Sigmoid colon (tissue), 7 donors: Measurements from ENCODE around the gene FAM236A. TPM values are rescaled to one million over a fixed set of nuclear protein-coding genes. Genes with fewer than 3 reads are reported as not detected.
"Not testable (repeated sequence)": the region's sequence is repeated elsewhere in the genome, so short reads cannot be mapped to it uniquely, and the experiment has no call there.

Experiments used
- DNase-seq: peaks from one replicate; pipeline ENCODE4 v3.0.0-alpha.2; 2019
- H3K27ac ChIP-seq, 4 donors: fragments of 200-600 bp; sonication (generic); one replicate each; pipeline ENCODE4 v1.5.1; 2016 to 2019; ENCODE audit warnings: mild to moderate bottlenecking in 1 of 4
- H3K27me3 ChIP-seq, 3 donors: fragments of 200-600 bp; sonication (generic); one replicate each; pipeline ENCODE4 v1.5.1; 2019; ENCODE audit warnings: mild to moderate bottlenecking in 1 of 3
- H3K36me3 ChIP-seq, 4 donors: fragments of 200-600 bp; sonication (generic); one replicate each; pipeline ENCODE4 v1.5.1; 2016 to 2019
- H3K4me1 ChIP-seq, 4 donors: fragments of 200-600 bp; sonication (generic); one replicate each; pipeline ENCODE4 v1.5.1; 2017 to 2019
- H3K4me3 ChIP-seq, 4 donors: fragments of 200-600 bp; sonication (generic); one replicate each; pipeline ENCODE4 v1.5.1; 2017 to 2019; ENCODE audit warnings: mild to moderate bottlenecking in 2 of 4, moderate library complexity in 1 of 4
- H3K9me3 ChIP-seq, 4 donors: fragments of 200-600 bp in 3 of 4; sonication (generic) in 3 of 4; one replicate each; pipeline versions ENCODE4 v1.5.1 to v1.6.1; 2013 to 2019
- WGBS, 2 donors: extraction: QIAGEN DNeasy Blood & Tissue Kit; methylation state at CpG; one replicate each; pipeline ENCODE4 v1.1.7; 2013; 5-methylcytosine and 5-hydroxymethylcytosine counted together
- intact Hi-C: fragments of 100-400 bp; cut with DNase I; formaldehyde crosslinking; loops from one replicate; pipeline ENCODE4 v1.15.1; 2023
- polyA plus RNA-seq, 3 donors: library from polyadenylated mRNA; stranded (reverse); fragments of 200-250 nt; gene quantifications; one replicate each; pipeline ENCODE4 v1.2.3, GENCODE V29; 2013
- total RNA-seq, 4 donors: library from RNA; depleted of rRNA; stranded (reverse); fragments of >200 nt; gene quantifications; one replicate each; pipeline ENCODE4 v1.1.0, GENCODE V29; 2016
- donor health status: healthy with polysubstance abuse.
- donor health status: Bipolar disorder and iron deficiency.
- donor health status: healthy.

Gene FAM236A
- total RNA-seq: not detected
- not detected for polyA plus RNA-seq

GRCh38 chrX:72937906-72938305 is at the start of gene FAM236A:
Gene FAM236A (plus strand): TSS chrX:72938206. CDS start chrX:72938263, 57 bp downstream.
- WGBS, 2 donors: no CpG with 5 or more reads among the region's 15 CpGs
- H3K4me3 ChIP-seq, DNase-seq, H3K27me3 ChIP-seq, H3K9me3 ChIP-seq, H3K27ac ChIP-seq, H3K36me3 ChIP-seq, intact Hi-C loops, H3K4me1 ChIP-seq: not testable (repeated sequence)

- H3K27me3 ChIP-seq, H3K9me3 ChIP-seq, H3K4me3 ChIP-seq, H3K36me3 ChIP-seq, H3K27ac ChIP-seq, H3K4me1 ChIP-seq, intact Hi-C loops, DNase-seq: not testable (repeated sequence)
- no CpG with 5 or more reads among the region's 14 CpGs for WGBS, 2 donors
Measured at GRCh38 chrX:72889740-72890139, 48.3 kb upstream of the FAM236A start.

- H3K9me3 ChIP-seq, H3K4me1 ChIP-seq, H3K4me3 ChIP-seq, DNase-seq, H3K27ac ChIP-seq, intact Hi-C loops, H3K27me3 ChIP-seq, H3K36me3 ChIP-seq: not testable (repeated sequence)
- WGBS, 2 donors: no CpG with 5 or more reads among the region's 13 CpGs
Measured at GRCh38 chrX:72912315-72912714, 25.7 kb upstream of the FAM236A start, which contains the start of gene FAM236C. Gene FAM236C (plus strand): TSS chrX:72912615. CDS start chrX:72912715, 100 bp downstream.

GRCh38 chrX:72916096-72916495 is 21.9 kb upstream of the FAM236A start:
- intact Hi-C loops, DNase-seq, H3K27ac ChIP-seq, H3K9me3 ChIP-seq, H3K36me3 ChIP-seq, H3K4me3 ChIP-seq, H3K27me3 ChIP-seq, H3K4me1 ChIP-seq: not testable (repeated sequence)
- WGBS, 2 donors: 65 to 91% methylated on average over 2 to 3 of the region's 5 CpGs

DNA sequence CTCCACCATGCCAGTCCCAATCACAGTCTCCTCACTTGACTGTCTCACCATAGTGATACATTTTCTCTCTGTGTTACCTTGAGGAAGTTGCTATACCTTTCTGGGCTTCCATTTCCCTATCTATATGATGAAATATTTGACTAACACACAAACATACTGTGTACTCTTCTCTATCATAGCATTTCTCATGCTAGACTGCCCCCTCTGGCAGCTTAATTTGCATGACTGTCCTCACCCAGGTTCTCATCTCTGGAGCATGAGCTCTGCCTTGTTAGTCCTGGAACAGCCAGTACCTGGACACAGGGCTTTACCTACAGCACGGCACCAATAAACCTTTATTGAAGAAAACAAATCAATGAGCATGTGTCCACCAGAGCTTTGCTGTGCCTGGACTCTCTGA is 5.7 kb upstream of the FAM236A start:
- DNase-seq: not testable (repeated sequence)
- WGBS, 2 donors: no CpG with 5 or more reads among the region's 1 CpG

DNA sequence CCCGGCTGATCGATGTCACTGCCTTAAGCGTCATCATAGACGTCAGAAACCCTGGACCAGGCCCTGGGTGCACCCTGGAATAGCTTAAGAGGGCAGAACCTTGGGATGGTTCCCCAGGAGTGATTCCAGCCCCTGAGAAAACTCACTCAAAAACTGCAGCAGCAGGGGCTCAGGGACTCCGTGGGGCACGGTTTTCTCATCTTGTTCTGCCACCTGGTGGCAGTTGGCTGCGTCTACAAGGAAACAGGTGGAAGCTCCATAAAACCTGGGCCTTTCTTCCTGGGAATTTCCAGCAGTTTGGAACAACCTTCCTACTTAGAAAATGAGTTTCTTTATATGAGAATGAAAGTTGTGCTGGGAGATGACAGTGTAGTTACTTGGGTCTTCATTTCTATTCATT is 1.6 kb upstream of the FAM236A start:
- intact Hi-C loops, H3K4me3 ChIP-seq, H3K9me3 ChIP-seq, DNase-seq, H3K36me3 ChIP-seq, H3K4me1 ChIP-seq, H3K27me3 ChIP-seq, H3K27ac ChIP-seq: not testable (repeated sequence)
- no CpG with 5 or more reads among the region's 7 CpGs for whole genome bisulfite sequencing, 2 donors

More for the DNA sequence above, 5.7 kb upstream of the FAM236A start:
- H3K27ac ChIP-seq, intact Hi-C loops, H3K4me1 ChIP-seq, H3K36me3 ChIP-seq, H3K9me3 ChIP-seq, H3K27me3 ChIP-seq, H3K4me3 ChIP-seq: not testable (repeated sequence)

DNA sequence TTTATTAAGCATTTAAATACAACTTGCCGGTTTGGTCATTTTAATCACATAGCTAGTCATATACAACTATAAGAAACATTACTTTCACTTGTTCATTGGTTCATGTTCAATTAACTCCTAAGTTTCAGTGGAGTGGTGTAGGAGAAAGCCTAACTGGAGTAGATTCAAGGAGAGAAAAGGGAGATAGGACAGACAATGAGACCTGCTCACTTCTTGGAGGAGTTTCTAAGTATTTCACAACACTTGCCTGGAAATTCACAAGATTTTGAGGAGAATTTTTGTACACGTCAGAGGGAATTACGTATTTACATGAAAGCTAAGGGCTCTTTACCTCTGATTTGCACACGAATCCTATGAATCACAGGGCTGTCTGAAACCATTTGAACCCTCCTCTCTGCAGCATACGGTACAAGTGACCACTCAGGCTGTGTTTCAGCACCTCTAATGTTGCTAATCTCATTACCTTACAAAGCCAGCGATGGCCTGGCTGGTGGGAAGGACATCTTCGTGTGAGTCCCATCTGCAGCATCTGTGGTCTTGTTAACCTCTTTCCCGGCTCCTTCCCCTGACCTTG is 1.0 kb upstream of the FAM236A start:
- H3K4me3 ChIP-seq, H3K27me3 ChIP-seq, intact Hi-C loops, DNase-seq, H3K9me3 ChIP-seq, H3K4me1 ChIP-seq, H3K27ac ChIP-seq, H3K36me3 ChIP-seq: not testable (repeated sequence)
- no CpG with 5 or more reads among the region's 8 CpGs for WGBS, 2 donors

- H3K4me3 ChIP-seq, intact Hi-C loops, H3K27me3 ChIP-seq, DNase-seq, H3K9me3 ChIP-seq, H3K4me1 ChIP-seq, H3K27ac ChIP-seq, H3K36me3 ChIP-seq: not testable (repeated sequence)
- no CpG with 5 or more reads among the region's 6 CpGs for WGBS, 2 donors
Measured at GRCh38 chrX:72942272-72942671, 4.3 kb downstream of the FAM236A start.

- H3K36me3 ChIP-seq, DNase-seq, H3K27me3 ChIP-seq, H3K9me3 ChIP-seq, H3K4me3 ChIP-seq, H3K27ac ChIP-seq, H3K4me1 ChIP-seq, intact Hi-C loops: not testable (repeated sequence)
- no CpG with 5 or more reads among the region's 44 CpGs for WGBS, 2 donors
Measured at GRCh38 chrX:72943035-72943818, 5.2 kb downstream of the FAM236A start.

DNA sequence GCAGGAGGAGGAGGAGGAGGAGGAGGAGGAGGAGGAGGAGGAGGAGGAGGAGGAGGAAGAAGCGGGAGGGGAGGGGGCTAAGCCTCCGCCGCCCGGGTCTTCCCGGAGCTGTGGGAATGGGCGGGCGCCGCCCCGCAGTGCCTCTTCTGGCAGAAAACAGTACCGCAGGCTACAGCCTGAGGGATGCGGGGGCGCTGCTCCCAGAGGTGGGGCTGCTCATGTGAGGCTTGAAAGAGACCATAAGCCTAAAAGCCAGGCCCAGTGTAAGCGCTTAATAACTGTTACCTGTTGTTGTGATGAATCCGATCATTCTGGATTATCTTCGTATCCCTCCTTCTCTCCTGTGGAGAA is 5.8 kb downstream of the FAM236A start, which contains the start of gene DMRTC1:
TSS of gene DMRTC1 (minus strand) at position 19 of the 351 bp plus-strand sequence. CDS start 68,143 bp downstream, outside the sequence.
- H3K36me3 ChIP-seq, H3K27ac ChIP-seq, H3K4me3 ChIP-seq, DNase-seq, H3K27me3 ChIP-seq, H3K4me1 ChIP-seq, H3K9me3 ChIP-seq, intact Hi-C loops: not testable (repeated sequence)
- no CpG with 5 or more reads among the region's 15 CpGs for WGBS, 2 donors

DNA sequence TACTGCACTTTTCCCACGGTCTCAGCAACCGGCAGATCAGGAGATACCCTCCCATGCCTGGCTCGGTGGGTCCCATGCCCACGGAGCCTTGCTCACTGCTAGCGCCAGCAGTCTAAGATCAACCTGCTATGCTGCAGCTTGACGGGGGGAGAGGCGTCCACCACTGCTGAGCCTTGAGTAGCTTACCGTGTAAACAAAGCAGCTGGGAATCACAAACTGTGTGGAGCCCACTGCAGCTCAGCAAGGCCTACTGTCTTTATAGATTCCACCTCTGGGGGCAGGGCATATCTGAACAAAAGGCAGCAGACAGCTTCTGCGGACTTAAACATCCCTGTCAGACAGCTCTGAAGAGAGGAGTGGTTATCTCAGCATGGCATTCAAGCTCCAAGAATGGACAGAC is 22.0 kb downstream of the FAM236A start:
- H3K4me3 ChIP-seq, H3K9me3 ChIP-seq, H3K27me3 ChIP-seq, H3K27ac ChIP-seq, H3K36me3 ChIP-seq, intact Hi-C loops, DNase-seq, H3K4me1 ChIP-seq: not testable (repeated sequence)
- no CpG with 5 or more reads among the region's 9 CpGs for WGBS, 2 donors

DNA sequence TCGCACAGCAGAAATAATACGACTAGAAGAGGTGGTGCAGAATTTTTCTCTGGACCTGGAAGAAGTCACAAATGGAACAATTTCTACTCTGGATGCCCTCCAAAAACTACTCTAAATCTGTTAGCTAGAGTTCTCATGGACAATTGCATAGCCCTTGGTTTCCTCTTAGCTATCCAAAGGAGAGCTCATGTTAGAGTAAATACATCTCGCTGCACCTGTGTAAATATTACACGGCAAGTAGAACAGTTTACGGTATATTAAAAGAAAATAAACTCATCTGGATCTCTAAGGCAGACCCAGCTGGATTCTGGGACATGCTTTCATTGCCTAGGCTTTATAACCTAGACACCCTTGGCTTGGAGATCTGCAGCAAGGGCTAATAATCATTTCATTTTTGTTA is 33.9 kb downstream of the FAM236A start:
- H3K36me3 ChIP-seq, DNase-seq, H3K27me3 ChIP-seq, H3K27ac ChIP-seq, H3K9me3 ChIP-seq, intact Hi-C loops, H3K4me1 ChIP-seq, H3K4me3 ChIP-seq: not testable (repeated sequence)
- no CpG with 5 or more reads among the region's 5 CpGs for WGBS, 2 donors

- H3K36me3 ChIP-seq, intact Hi-C loops, H3K27ac ChIP-seq, H3K4me1 ChIP-seq, DNase-seq, H3K9me3 ChIP-seq, H3K27me3 ChIP-seq, H3K4me3 ChIP-seq: not testable (repeated sequence)
- WGBS, 2 donors: no CpG with 5 or more reads among the region's 7 CpGs
Measured at GRCh38 chrX:72974885-72975284, 36.9 kb downstream of the FAM236A start.
